H1 (cell line): ENCODE results near the gene TIMELESS. TPM values are rescaled to one million over a fixed set of nuclear protein-coding genes. Genes with fewer than 3 reads are reported as not detected.

Experiments used
- CTCF ChIA-PET: fragments of 300-600 bp; sonication (Branson Sonifier 250); formaldehyde crosslinking; loops from one replicate; lab custom pipeline; 2021; ENCODE audit not compliant: partially characterized antibody; lab: Charles Lee
- POLR2A ChIA-PET: fragments of 300-600 bp; sonication (Branson Sonifier 250); formaldehyde crosslinking; loops from one replicate; lab custom pipeline; 2021; ENCODE audit warnings: inconsistent platforms; ENCODE audit not compliant: partially characterized antibody; lab: Charles Lee
- DNase-seq, 2 experiments: peaks; one replicate each; pipeline versions ENCODE4 v3.0.0 to v3.0.0-alpha.2; 2010 to 2022; ENCODE audit warnings: low spot score in 2 of 2, low read depth in 1 of 2, mixed read lengths in 1 of 2
- FAIRE-seq: peaks from 2 replicates; lab custom pipeline; 2011; peaks lifted over from hg19 to GRCh38; lab: Jason Lieb, UNC
- H2AFZ ChIP-seq: 2 replicates; pipeline ENCODE4 v1.8.1; 2012; ENCODE audit warnings: low read length, inconsistent platforms
- H2AK5ac ChIP-seq: 2 replicates; pipeline ENCODE4 v1.6.1; 2013; ENCODE audit warnings: low read depth, low read length
- H2BK120ac ChIP-seq: replicated peaks from 2 replicates; pipeline ENCODE3; 2013; ENCODE audit warnings: low read depth, low read length, inconsistent platforms
- H2BK12ac ChIP-seq: 2 replicates; pipeline ENCODE4 v1.6.1; 2013; ENCODE audit warnings: low read depth, low read length
- H2BK15ac ChIP-seq: 2 replicates; pipeline ENCODE4 v1.6.1; 2013; ENCODE audit warnings: low read length
- H2BK20ac ChIP-seq: 2 replicates; pipeline ENCODE4 v1.6.1; 2013; ENCODE audit warnings: low read length
- H2BK5ac ChIP-seq: 2 replicates; pipeline ENCODE4 v1.6.1; 2013; ENCODE audit warnings: low read depth, low read length
- H3K14ac ChIP-seq: 2 replicates; pipeline ENCODE4 v1.6.1; 2013; ENCODE audit warnings: inconsistent platforms; ENCODE audit not compliant: insufficient read length
- H3K18ac ChIP-seq: 2 replicates; pipeline ENCODE4 v1.6.1; 2013; ENCODE audit warnings: low read length; ENCODE audit errors: extremely low read depth
- H3K23ac ChIP-seq: 2 replicates; pipeline ENCODE4 v1.6.1; 2013; ENCODE audit warnings: inconsistent platforms; ENCODE audit not compliant: insufficient read length
- H3K23me2 ChIP-seq: 2 replicates; pipeline ENCODE4 v1.6.1; 2013; ENCODE audit warnings: low read depth, low read length
- H3K27ac ChIP-seq: 2 replicates; pipeline ENCODE4 v1.6.1; 2011; ENCODE audit warnings: low read depth, low read length, inconsistent platforms
- H3K27me3 ChIP-seq, 4 experiments: replicated peaks in 1 of 4; 1 replicate in 1 of 4; 2 replicates in 3 of 4; pipeline versions ENCODE4 v1.6.1 to v1.8.1; 2011 to 2013; ENCODE audit warnings: low read length in 3 of 4, mild to moderate bottlenecking in 3 of 4, inconsistent platforms in 2 of 4, mixed read lengths in 2 of 4, moderate library complexity in 1 of 4; ENCODE audit not compliant: control insufficient read depth in 3 of 4, insufficient read depth in 3 of 4; ENCODE audit errors: extremely low read depth in 1 of 4
- H3K36me3 ChIP-seq, 4 experiments: 2 replicates each; pipeline versions ENCODE4 v1.6.1 to v1.8.1; 2011 to 2013; ENCODE audit warnings: mild to moderate bottlenecking in 4 of 4, low read length in 3 of 4, moderate library complexity in 2 of 4, control low read depth in 1 of 4, inconsistent platforms in 1 of 4; ENCODE audit not compliant: insufficient read depth in 4 of 4, control insufficient read depth in 2 of 4
- H3K4ac ChIP-seq: replicated peaks from 2 replicates; pipeline ENCODE3; 2013; ENCODE audit warnings: low read length, low read depth, mixed read lengths, inconsistent platforms; ENCODE audit not compliant: insufficient read length
- H3K4me1 ChIP-seq, 4 experiments: replicated peaks in 1 of 4; 1 replicate in 1 of 4; 2 replicates in 3 of 4; pipeline versions ENCODE4 v1.6.1 to v1.8.1; 2011 to 2013; ENCODE audit warnings: low read length in 3 of 4, inconsistent platforms in 2 of 4, mixed read lengths in 1 of 4; ENCODE audit not compliant: insufficient read depth in 4 of 4, control insufficient read depth in 3 of 4
- H3K4me2 ChIP-seq, 2 experiments: 2 replicates each; pipeline versions ENCODE4 v1.6.1 to v1.8.1; 2011 to 2013; ENCODE audit warnings: low read depth in 2 of 2, low read length in 2 of 2, control low read depth in 1 of 2, inconsistent platforms in 1 of 2, mild to moderate bottlenecking in 1 of 2; ENCODE audit not compliant: insufficient read depth in 1 of 2
- H3K4me3 ChIP-seq, 4 experiments: fragments of 200-600, 300-600 bp in 1 of 4; sonication (generic), shearing (Covaris generic), sonication (Bioruptor Twin) in 1 of 4; 2 replicates each; pipeline versions ENCODE4 v1.5.1 to v1.8.1; 2011 to 2016; ENCODE audit warnings: low read length in 4 of 4, low read depth in 3 of 4, control low read depth in 2 of 4, inconsistent platforms in 2 of 4, mild to moderate bottlenecking in 2 of 4, mixed read lengths in 1 of 4, moderate library complexity in 1 of 4; ENCODE audit not compliant: insufficient read depth in 2 of 4; ENCODE audit errors: extremely low read depth in 1 of 4
- H3K56ac ChIP-seq: replicated peaks from 2 replicates; pipeline ENCODE3; 2013; ENCODE audit warnings: low read depth, mild to moderate bottlenecking, mixed read lengths, low read length, inconsistent platforms; ENCODE audit not compliant: insufficient read length
- H3K79me1 ChIP-seq: 2 replicates; pipeline ENCODE4 v1.6.1; 2013; ENCODE audit warnings: low read depth, low read length, control low read depth
- H3K79me2 ChIP-seq, 2 experiments: 2 replicates each; pipeline versions ENCODE4 v1.6.1 to v1.8.1; 2012 to 2013; ENCODE audit warnings: low read length in 2 of 2, mild to moderate bottlenecking in 2 of 2, inconsistent platforms in 1 of 2; ENCODE audit not compliant: insufficient read depth in 2 of 2, control insufficient read depth in 1 of 2
- H3K9ac ChIP-seq, 4 experiments: replicated peaks in 1 of 4; 1 replicate in 1 of 4; 2 replicates in 3 of 4; pipeline versions ENCODE4 v1.6.1 to v1.8.1; 2011 to 2013; ENCODE audit warnings: low read depth in 3 of 4, low read length in 3 of 4, control low read depth in 2 of 4, mild to moderate bottlenecking in 2 of 4, moderate library complexity in 2 of 4, inconsistent platforms in 1 of 4; ENCODE audit errors: extremely low read depth in 1 of 4
- H3K9me3 ChIP-seq, 2 experiments: 2 replicates each; pipeline versions ENCODE4 v1.6.1 to v1.8.1; 2012 to 2013; ENCODE audit warnings: mild to moderate bottlenecking in 2 of 2, moderate library complexity in 2 of 2, control low read depth in 1 of 2, inconsistent platforms in 1 of 2, low read depth in 1 of 2, low read length in 1 of 2, mixed read lengths in 1 of 2; ENCODE audit not compliant: insufficient read depth in 2 of 2
- H4K20me1 ChIP-seq, 2 experiments: replicated peaks in 1 of 2; 2 replicates each; pipeline versions ENCODE3 to v1.8.1; 2011 to 2013; ENCODE audit warnings: inconsistent platforms in 2 of 2, low read length in 2 of 2, mild to moderate bottlenecking in 1 of 2; ENCODE audit not compliant: insufficient read depth in 2 of 2, control insufficient read depth in 1 of 2
- H4K5ac ChIP-seq: 2 replicates; pipeline ENCODE4 v1.6.1; 2013; ENCODE audit warnings: low read length, low read depth, mixed read lengths, inconsistent platforms; ENCODE audit not compliant: insufficient read length
- H4K8ac ChIP-seq: 2 replicates; pipeline ENCODE4 v1.8.0; 2013; ENCODE audit warnings: mild to moderate bottlenecking, moderate library complexity, low read length, inconsistent platforms; ENCODE audit not compliant: insufficient read depth; ENCODE audit errors: extremely low read depth
- H4K91ac ChIP-seq: replicated peaks from 2 replicates; pipeline ENCODE3; 2013; ENCODE audit warnings: low read length, mixed read lengths, inconsistent platforms; ENCODE audit not compliant: insufficient read length
- SP1 ChIP-seq: IDR thresholded peaks from 2 replicates; pipeline ENCODE4 v1.6.1; 2011; ENCODE audit warnings: low read depth, low read length
- WGBS, 2 experiments: shearing (Covaris generic) in 1 of 2; methylation state at CpG; one replicate each; pipeline versions ENCODE4 v1.1.6 to v1.1.7; 2013 to 2015; ENCODE audit warnings: low lambda C conversion rate in 2 of 2, mixed read lengths in 2 of 2, inconsistent platforms in 1 of 2, low coverage in 1 of 2, missing lambda C conversion rate in 1 of 2; ENCODE audit not compliant: insufficient replicate concordance in 2 of 2, insufficient coverage in 1 of 2, insufficient read length in 1 of 2; ENCODE audit errors: extremely low coverage in 1 of 2, missing lambda C conversion rate in 1 of 2; 5-methylcytosine and 5-hydroxymethylcytosine counted together
- polyA plus RNA-seq, 7 experiments: library from polyadenylated mRNA; depleted of rRNA in 3 of 7; stranded (reverse) in 5 of 7; unstranded in 2 of 7; fragments of >200 nt in 5 of 7; fragments of 200-250 nt in 2 of 7; gene quantifications; 1 replicate in 5 of 7; 2 replicates in 1 of 7; 4 replicates in 1 of 7; pipeline versions ENCODE4 v1.2.1 to v1.2.3, GENCODE V29; 2011 to 2013; ENCODE audit warnings: missing spikeins in 2 of 7, mixed read lengths in 2 of 7
- total RNA-seq: library from RNA; stranded (reverse); fragmentation: NEBNext Ultra II Directional; extraction: Animal tissue kit (Norgen Biotek cat#: 25700); gene quantifications from 2 replicates; pipeline ENCODE4 v1.2.1, GENCODE V29; 2021
- TF ChIP-seq, protein P1 (sequence below): IDR thresholded peaks from 2 replicates; pipeline ENCODE4 v1.6.1; 2012; ENCODE audit warnings: inconsistent platforms

TIMELESS gene
- total and polyA plus RNA-seq, 2 of the 8 experiments (the other 6 are each of a cell fraction or from before 2014, with no cell fraction given), result 17.1 to 86.7 TPM

DNA sequence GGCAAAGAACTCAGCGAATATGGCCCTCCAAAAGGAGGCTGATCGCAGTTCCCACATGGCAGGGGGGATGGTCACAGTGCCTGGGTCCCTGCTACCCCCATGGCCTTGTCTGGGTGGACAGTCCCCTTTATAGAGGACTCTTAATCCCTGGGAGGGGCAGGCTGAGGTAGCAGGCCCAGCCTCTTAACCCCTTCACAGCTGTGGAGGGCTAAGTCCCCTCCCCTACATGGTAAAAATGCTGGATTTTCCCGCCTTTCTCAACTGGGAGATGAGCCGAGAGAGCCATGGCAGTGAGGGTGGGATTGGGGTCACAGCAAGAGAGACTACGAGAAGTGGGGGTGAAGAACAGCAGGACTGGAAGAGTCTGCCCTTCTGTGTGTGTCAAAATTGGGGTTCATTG is 5.3 kb upstream of the TIMELESS start, which contains the start of gene MIP:
TSS of gene MIP (minus strand) at position 101 of the 400 bp plus-strand sequence. CDS start at position 57, 44 bp downstream.
- Histone ChIP-seq H4K20me1 (no peaks in the 10 kb centered on the region), H2BK5ac (no peak within 1 kb of the TSS), H3K23ac (no peak within 1 kb of the TSS), H3K27me3 (no peaks in the 10 kb centered on the region), H2BK12ac (peak within 1 kb of the TSS; percentile 43; the same call in 1 of the 2 replicates), H3K23me2 (no peaks in the 10 kb centered on the region), H3K9ac (no peak within 1 kb of the TSS), H3K4me3 (no peak within 1 kb of the TSS), H3K18ac (no peak within 1 kb of the TSS; the same call in 1 of the 2 replicates), H3K56ac (no peak within 1 kb of the TSS), H3K4ac (no peak within 1 kb of the TSS), H3K4me2 (no peak within 1 kb of the TSS), H3K79me1 (no peaks in the 10 kb centered on the region), H3K79me2 (no peaks in the 10 kb centered on the region), H3K14ac (no peak within 1 kb of the TSS), H4K8ac (peak within 1 kb of the TSS; percentile 26; the same call in 1 of the 2 replicates), H3K27ac (no peak within 1 kb of the TSS), H3K9me3 (no peaks in the 10 kb centered on the region), H3K4me1 (peaks cover 3 to 6% (median 5%) of the 10 kb centered on the region in 4 experiments; a peak in 5 of 7 replicates), H4K5ac (no peak within 1 kb of the TSS), H2AK5ac (no peak within 1 kb of the TSS), H2BK15ac (no peak within 1 kb of the TSS; the same call in 1 of the 2 replicates), H2BK120ac (no peak within 1 kb of the TSS), H2AFZ (0 out of 2 replicates have a peak within 1 kb of the TSS, but pooled peaks have one; percentile 36), H2BK20ac (peak within 1 kb of the TSS; percentile 66; the same call in 1 of the 2 replicates), H3K36me3 (no peaks in the 10 kb centered on the region), H4K91ac (peak within 1 kb of the TSS; percentile 10)
- POLR2A ChIA-PET, result interaction anchor here (1.0 to 7.3 kb wide), 4 partner anchors 7 to 15 kb away, joined by 3 to 74 read pairs (median 4); no protein-coding TSS in a partner anchor
- FAIRE-seq (no peak), DNase-seq (no peak)
- CTCF ChIA-PET, result interaction anchor here (12.4 kb wide), 1 partner anchor 6 kb away, joined by 124 read pairs; no protein-coding TSS in a partner anchor
- TF ChIP-seq, protein P1, sequence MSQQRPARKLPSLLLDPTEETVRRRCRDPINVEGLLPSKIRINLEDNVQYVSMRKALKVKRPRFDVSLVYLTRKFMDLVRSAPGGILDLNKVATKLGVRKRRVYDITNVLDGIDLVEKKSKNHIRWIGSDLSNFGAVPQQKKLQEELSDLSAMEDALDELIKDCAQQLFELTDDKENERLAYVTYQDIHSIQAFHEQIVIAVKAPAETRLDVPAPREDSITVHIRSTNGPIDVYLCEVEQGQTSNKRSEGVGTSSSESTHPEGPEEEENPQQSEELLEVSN, result peak; percentile 84
- no peak for TF ChIP-seq SP1
- 76% methylated on average over 5 of the region's 5 CpGs; no CpG with 5 or more reads in 1 of the 2 experiments for WGBS, 2 experiments
